PFSK-1 (cell line): ENCODE data around the gene AMDHD2.

Experiments used
- FOXP2 ChIP-seq: optimal IDR thresholded peaks from 2 replicates; pipeline ENCODE3; 2011; ENCODE audit warnings: borderline replicate concordance, control low read depth, inconsistent platforms; ENCODE audit not compliant: insufficient read depth; ENCODE audit errors: extremely low read length, extremely low read depth
- POLR2AphosphoS5 ChIP-seq: IDR thresholded peaks from 2 replicates; pipeline ENCODE4 v1.6.1; 2012; ENCODE audit warnings: low read depth, mild to moderate bottlenecking, control low read depth, low read length, moderate library complexity
- REST ChIP-seq, 2 experiments: IDR thresholded peaks; 2 replicates each; pipeline versions ENCODE4 v1.6.1 to v1.8.0; 2011 to 2012; ENCODE audit warnings: low read depth in 2 of 2, low read length in 2 of 2, control low read depth in 1 of 2, inconsistent platforms in 1 of 2, mild to moderate bottlenecking in 1 of 2, moderate library complexity in 1 of 2; ENCODE audit not compliant: insufficient read depth in 1 of 2
- SIN3A ChIP-seq: IDR thresholded peaks from 2 replicates; pipeline ENCODE4 v1.6.1; 2012; ENCODE audit warnings: mild to moderate bottlenecking, low read length, moderate library complexity, borderline replicate concordance; ENCODE audit not compliant: insufficient read depth
- TAF1 ChIP-seq: IDR thresholded peaks from 2 replicates; pipeline ENCODE4 v1.6.1; 2012; ENCODE audit warnings: low read length, control low read depth, borderline replicate concordance; ENCODE audit not compliant: insufficient read depth

DNA sequence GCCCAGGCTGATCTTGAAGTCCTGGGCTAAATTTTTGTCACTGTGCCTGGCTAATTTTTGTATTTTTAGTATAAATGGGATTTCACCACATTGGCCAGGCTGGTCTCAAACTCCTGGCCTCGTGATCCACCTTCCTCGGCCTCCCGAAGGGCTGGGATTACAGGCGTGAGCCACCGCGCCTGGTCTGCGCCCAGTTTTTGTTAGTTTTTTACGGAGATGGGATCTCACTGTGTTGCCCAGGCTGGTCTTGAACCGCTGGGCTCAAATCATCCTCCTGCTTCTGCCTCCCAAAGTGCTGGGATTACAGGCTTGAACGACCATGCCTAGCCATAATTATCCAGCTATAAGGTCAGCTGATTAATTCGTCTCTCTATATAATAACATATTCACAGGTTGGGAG lies 13.7 kb downstream of the AMDHD2 start:
- TF ChIP-seq REST (IDR thresholded peaks at IDR 0.05; ENCODE audit: insufficient read depth in 1 of 2, low read depth in 2 of 2, low read length in 2 of 2), result no peak
- TF ChIP-seq SIN3A, result no peak
- no peak for TF ChIP-seq POLR2AphosphoS5
- no peak for TF ChIP-seq FOXP2
- TF ChIP-seq TAF1, result no peak
